ENCODE data around the gene ANKRD61. TPM values are rescaled to one million over a fixed set of nuclear protein-coding genes. Genes with fewer than 3 reads are reported as not detected.

ANKRD61 gene
- total and polyA plus RNA-seq, 8 donors, result 0.26 to 4.5 (median 3.4) TPM

- ATAC-seq, result peak; percentile 60
- H3K27me3 ChIP-seq, result no peaks in the 10 kb centered on the region
- intact Hi-C loops (cut with DNase I), result no loop called here
- H3K27ac ChIP-seq, result peak overlapping the region; percentile 58 to 93
- TF ChIP-seq CTCF (IDR thresholded peaks at IDR 0.05), result no peak
- H3K4me1 ChIP-seq, result peaks cover 0 to 29% of the 10 kb centered on the region in 2 donors
- DNase-seq, result peak in 1 of 4 donors; percentile 38
- no peaks in the 10 kb centered on the region for H3K9me3 ChIP-seq
- H3K36me3 ChIP-seq, result peaks cover 7 to 96% of the 10 kb centered on the region in 2 donors
- H3K4me3 ChIP-seq, result peak overlapping the region in 1 of 2 donors; percentile 48
These were observed 4.3 kb upstream of the ANKRD61 start for GRCh38 chr7:6026820-6027311.

GRCh38 chr7:6027806-6028365, 3.3 kb upstream of the ANKRD61 start:
- Histone ChIP-seq H3K27ac (peak overlapping the region in 1 of 2 donors; percentile 93), H3K27me3 (no peaks in the 10 kb centered on the region), H3K4me1 (peaks cover 0 to 29% of the 10 kb centered on the region in 2 donors), H3K4me3 (no peak overlapping the region), H3K9me3 (no peaks in the 10 kb centered on the region), H3K36me3 (peaks cover 6 to 96% of the 10 kb centered on the region in 2 donors)
- intact Hi-C loops (cut with DNase I), result no loop called here
- ATAC-seq (no peak), DNase-seq (no peak)
- TF ChIP-seq CTCF (IDR thresholded peaks at IDR 0.05), result no peak

- Histone ChIP-seq H3K4me1 (peaks cover 0 to 29% of the 10 kb centered on the region in 2 donors), H3K27me3 (no peaks in the 10 kb centered on the region), H3K27ac (no peak overlapping the region), H3K4me3 (no peak overlapping the region), H3K9me3 (no peaks in the 10 kb centered on the region), H3K36me3 (peaks cover 0 to 96% of the 10 kb centered on the region in 2 donors)
- ATAC-seq (no peak), DNase-seq (no peak)
- intact Hi-C loops (cut with DNase I), result no loop called here
- no peak for TF ChIP-seq CTCF (IDR thresholded peaks at IDR 0.05)
These were observed 2.6 kb upstream of the ANKRD61 start for GRCh38 chr7:6028563-6028962.

- H3K9me3 ChIP-seq, result no peaks in the 10 kb centered on the region
- intact Hi-C loops (cut with DNase I), result no loop called here
- no peak overlapping the region for H3K27ac ChIP-seq
- DNase-seq, result no peak
- no peak for ATAC-seq
- no peak overlapping the region for H3K4me3 ChIP-seq
- TF ChIP-seq CTCF (IDR thresholded peaks at IDR 0.05), result no peak
- H3K36me3 ChIP-seq, result peaks cover 0 to 96% of the 10 kb centered on the region in 2 donors
- H3K4me1 ChIP-seq, result peaks cover 0 to 14% of the 10 kb centered on the region in 2 donors
- H3K27me3 ChIP-seq, result no peaks in the 10 kb centered on the region
These were observed 391 bp downstream of the ANKRD61 start for GRCh38 chr7:6031567-6031966.

GRCh38 chr7:6032167-6032566, 991 bp downstream of the ANKRD61 start:
- ATAC-seq (no peak), DNase-seq (no peak)
- no peaks in the 10 kb centered on the region for H3K27me3 ChIP-seq
- H3K27ac ChIP-seq, result no peak overlapping the region
- intact Hi-C loops (cut with DNase I), result no loop called here
- H3K4me3 ChIP-seq, result no peak overlapping the region
- no peaks in the 10 kb centered on the region for H3K9me3 ChIP-seq
- peaks cover 0 to 96% of the 10 kb centered on the region in 2 donors for H3K36me3 ChIP-seq
- H3K4me1 ChIP-seq, result peaks cover 0 to 8% of the 10 kb centered on the region in 2 donors
- TF ChIP-seq CTCF (IDR thresholded peaks at IDR 0.05), result no peak
